ENCODE results near the gene SLC15A2.

Gene SLC15A2

GRCh38 chr3:121981473-121981872, 87.3 kb downstream of the SLC15A2 start:
- no peak for DNase-seq (ENCODE audit: low read depth, low spot score)

GRCh38 chr3:121985846-121986245, 91.6 kb downstream of the SLC15A2 start:
- no peak for DNase-seq (ENCODE audit: low read depth, low spot score)

- no peak for DNase-seq (ENCODE audit: low read depth, low spot score)
Observed at GRCh38 chr3:121988146-121988545, 93.9 kb downstream of the SLC15A2 start.

- no peak for DNase-seq (ENCODE audit: low read depth, low spot score)
Observed at GRCh38 chr3:121989943-121990342, 95.7 kb downstream of the SLC15A2 start.

GRCh38 chr3:121992601-121993560, 98.7 kb downstream of the SLC15A2 start:
- DNase-seq (ENCODE audit: low read depth, low spot score), result no peak
